RPMI7951 (cell line): Measurements from ENCODE around the gene DACT2. TPM values are rescaled to one million over a fixed set of nuclear protein-coding genes. Genes with fewer than 3 reads are reported as not detected.
"Not testable (repeated sequence)": the region's sequence is repeated elsewhere in the genome, so short reads cannot be mapped to it uniquely, and the experiment has no call there.

ENCODE experiments used
- DNase-seq: peaks from one replicate; pipeline ENCODE4 v3.0.0-alpha.2; 2012; ENCODE audit warnings: low read depth
- total RNA-seq: library from RNA; depleted of rRNA; stranded (reverse); fragments of >200 nt; shearing (Covaris generic); gene quantifications from 2 replicates; pipeline ENCODE4 v1.2.3, GENCODE V29; 2014

The DACT2 gene
- total RNA-seq, 1 experiment from 2014 or later = not detected

- DNase-seq = no peak
Observed at GRCh38 chr6:168303982-168304751, 15.4 kb downstream of the DACT2 start.

DNA sequence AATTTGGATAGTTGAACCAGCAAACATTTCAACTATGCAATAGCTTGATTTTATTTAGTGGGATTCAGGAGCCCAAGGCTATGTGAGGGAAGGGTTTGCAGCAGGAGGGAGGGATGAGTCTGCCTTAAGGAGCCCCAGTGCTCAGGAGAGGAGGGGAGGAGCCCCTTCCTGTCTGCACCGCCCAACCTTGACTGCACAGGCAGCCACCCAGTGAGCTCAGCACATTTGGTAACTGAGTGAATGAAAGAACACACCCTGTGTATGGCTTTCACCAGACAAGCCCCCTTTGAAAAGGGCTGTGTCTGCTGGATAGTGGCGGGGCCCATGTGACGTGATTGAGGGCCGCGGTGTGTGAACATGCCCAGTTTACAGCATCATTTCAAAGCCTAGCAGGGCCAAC is 17.0 kb downstream of the DACT2 start:
- DNase-seq = no peak

DNA sequence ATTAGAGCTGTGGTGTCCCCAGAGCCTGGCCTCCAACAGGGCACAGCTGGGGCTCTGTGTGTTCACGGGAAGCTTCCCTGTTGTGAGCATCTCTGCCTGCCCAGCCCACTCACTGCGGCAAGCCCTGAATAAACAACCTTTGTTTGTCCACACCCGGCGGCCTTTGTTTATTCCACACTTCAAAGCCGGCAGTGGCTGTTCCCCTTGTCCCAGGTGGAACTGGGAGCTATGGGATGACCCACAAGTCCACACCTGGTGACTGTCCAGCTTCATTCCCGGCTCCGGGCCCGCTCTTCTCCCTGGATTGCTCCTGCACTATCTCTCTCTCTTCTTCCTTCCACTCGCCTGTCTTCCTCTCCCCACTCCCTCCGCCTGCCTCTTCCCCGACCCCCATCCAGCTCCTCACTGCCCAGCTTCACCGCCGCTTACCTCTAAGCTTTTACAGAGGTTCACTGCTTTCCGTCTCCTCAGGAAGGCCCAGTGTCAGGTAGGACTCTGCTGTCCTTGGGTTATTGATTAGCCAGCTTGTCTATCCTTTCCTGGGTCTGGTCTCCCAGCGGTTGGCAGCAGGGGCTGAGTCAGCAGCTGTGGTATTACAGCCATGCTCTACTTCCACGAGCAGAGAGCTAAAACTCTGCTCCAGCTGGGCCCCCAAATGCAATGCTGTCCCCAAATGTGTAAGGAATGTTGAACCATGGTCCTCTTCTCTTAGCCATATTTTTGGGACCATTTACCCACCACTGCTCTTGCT is 17.8 kb downstream of the DACT2 start:
- no peak for DNase-seq

DNA sequence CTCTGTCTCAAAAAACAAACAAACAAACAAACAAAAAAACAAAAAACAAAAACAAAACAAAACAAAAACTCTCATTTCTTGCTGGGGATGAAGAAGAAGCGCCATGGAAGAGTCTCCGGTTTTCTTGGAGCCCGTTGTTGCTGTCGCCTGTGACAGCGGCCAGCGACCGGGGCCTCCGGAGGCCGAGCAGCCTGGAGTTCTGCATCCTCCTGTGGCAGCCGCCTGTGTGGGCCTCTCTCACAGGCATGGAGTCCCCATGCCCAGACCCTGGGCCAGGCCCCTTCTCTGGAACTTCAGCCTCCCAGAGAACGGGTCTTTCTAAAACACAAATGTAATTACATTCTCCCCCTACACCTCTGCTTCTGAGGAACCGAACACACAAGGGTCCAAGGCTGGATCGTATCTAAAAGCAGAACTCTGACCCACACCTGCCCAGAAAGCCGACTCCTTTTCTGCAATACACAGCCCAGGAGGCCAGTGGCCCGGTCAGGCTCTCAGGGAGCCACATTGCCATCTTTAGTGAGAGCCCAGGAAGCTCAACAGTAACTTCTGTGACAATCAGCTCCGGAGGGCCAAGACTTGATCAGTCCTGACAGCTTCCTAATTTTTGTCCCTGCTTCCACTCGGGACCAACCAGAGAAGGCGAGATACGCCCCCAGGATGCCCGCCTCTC is 18.5 kb downstream of the DACT2 start:
- DNase-seq = no peak

GRCh38 chr6:168299541-168300511 is 19.8 kb downstream of the DACT2 start:
- DNase-seq = no peak

DNA sequence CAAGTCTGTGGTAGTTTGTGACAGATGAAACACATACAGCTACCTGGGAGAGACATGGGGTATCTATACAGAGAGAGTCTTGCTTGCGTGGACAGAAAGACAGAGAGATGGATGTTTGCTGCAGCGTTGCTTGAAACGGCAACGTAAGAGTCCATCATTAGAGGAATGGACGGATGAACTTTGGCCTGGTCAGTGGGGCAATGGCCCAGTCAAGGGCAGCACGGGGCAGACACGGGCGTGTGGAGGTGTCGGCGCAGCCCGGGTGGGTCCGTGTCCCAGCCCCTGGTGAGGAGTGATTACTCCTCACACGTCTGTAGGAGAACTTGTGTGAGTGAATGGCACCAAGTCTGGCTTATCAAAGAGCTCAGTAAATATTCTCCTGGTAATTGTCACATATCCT is 21.9 kb downstream of the DACT2 start:
- no peak for DNase-seq

GRCh38 chr6:168294901-168295300 is 24.7 kb downstream of the DACT2 start:
- DNase-seq = no peak

GRCh38 chr6:168293636-168294530 is 25.7 kb downstream of the DACT2 start:
- no peak for DNase-seq

GRCh38 chr6:168292826-168293225 is 26.8 kb downstream of the DACT2 start:
- no peak for DNase-seq

GRCh38 chr6:168291450-168291849 is 28.1 kb downstream of the DACT2 start:
- DNase-seq = no peak

- DNase-seq = no peak
Observed at GRCh38 chr6:168290095-168290494, 29.5 kb downstream of the DACT2 start.

DNA sequence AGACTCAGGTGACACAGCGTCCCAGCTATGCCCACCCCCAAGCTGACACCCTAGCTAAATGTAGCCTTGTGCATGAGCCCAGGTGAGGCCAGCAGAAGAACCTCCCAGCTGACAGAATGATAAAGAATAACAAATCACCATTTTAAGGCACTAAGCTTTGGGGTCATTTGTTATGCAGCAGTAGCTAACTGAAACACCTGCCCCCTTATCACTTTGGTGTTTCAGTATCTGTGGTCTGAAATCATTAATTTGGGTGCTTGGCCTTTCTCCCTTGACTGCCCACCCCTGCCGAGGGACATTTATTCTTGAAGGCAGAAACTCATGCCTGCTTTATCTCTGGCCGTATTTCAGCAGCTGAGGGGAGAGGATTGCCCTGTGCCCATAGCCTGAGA is 30.0 kb downstream of the DACT2 start:
- no peak for DNase-seq

DNA sequence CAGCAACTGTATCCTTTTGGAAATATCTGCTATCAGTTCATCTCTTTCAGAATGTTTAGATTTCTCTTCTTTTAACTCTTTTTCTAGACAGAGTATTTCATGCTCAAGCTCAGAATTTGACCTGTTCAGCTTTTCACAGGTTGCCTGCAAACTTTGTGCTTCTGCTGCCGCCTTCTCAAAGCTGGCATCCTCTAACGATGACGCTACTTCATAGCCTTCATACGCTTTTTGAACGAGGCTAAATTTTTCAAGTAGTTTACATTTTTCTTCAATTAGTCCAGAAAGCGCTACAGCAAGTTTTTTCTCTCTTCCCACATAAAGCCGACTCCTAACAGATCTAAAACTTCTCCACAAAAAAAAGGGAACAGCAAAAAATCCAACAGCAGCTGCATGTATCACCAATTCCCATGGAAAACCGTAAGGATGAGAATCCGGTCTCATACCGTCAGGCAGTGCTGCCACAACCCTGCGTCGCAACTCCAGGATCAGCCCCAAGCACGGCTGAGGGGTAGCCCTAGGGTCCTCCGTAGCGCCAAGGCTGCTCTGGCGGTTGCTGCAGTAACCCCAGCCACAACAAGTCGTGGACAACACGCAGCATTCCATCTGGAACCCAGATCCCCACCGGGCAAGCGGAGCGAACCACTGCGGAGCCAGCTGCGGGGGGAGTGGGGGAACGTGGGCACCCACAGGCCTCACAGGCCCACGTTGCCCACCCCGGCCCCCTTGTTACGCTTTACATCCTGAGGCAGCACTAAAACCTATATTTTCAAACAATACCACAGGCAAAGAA is 30.6 kb downstream of the DACT2 start:
- no peak for DNase-seq

- DNase-seq = not testable (repeated sequence)
Observed at GRCh38 chr6:168287460-168287859, 32.1 kb downstream of the DACT2 start.

DNA sequence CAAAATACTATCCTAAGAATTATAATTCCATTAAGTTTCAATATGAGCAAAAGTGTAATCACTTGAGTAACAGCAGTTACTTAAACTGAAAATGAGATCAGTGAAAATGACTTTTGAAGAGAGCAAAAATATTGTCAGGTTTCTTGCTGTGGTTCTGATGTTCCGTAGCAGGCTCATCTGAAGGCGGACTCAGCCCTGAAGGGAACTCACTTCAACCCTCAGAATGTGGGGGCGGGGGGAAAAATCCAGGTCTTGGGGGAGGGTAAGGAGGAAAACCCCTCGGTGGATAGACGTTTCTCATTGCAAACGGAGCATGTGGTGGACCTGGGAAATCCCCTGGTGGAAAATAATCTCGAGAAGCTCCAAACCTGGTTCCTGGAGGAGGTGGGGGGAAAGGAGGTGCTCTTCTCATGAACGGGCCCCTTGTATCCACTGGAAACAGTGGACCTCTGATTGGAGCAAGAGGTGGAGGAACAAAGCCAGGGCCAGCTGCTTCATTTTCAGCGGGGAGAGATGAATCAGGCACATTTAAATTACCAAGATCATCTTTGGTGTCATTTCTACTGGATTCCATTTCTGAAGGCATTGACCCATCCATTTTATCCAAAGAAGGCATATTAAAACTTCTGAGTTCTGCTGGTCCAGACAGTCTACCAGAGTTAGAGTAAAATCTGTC is 32.7 kb downstream of the DACT2 start:
- not testable (repeated sequence) for DNase-seq

- no peak for DNase-seq
Observed at GRCh38 chr6:168286116-168286515, 33.5 kb downstream of the DACT2 start.

DNA sequence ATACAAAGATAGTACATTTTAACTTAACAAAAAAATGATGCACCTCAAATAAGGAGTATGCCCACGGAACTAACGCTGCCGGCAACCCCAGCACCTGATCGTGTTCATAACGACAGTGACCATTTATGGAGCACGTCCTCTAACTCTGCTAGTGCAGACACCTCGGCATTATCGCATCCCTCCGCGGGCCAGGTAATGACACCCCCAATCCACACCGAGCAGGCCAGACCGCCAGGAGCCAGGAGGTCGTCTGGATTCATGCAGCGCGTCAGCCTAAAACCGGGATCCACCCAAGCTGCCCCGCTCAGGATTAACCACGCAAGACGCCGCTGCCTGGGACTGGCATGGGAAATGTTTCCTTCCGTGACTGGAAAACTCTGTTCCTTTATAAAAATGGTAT is 34.1 kb downstream of the DACT2 start:
- no peak for DNase-seq

GRCh38 chr6:168284187-168284586 is 35.4 kb downstream of the DACT2 start:
- peak; percentile 4 for DNase-seq

GRCh38 chr6:168283686-168284025 is 35.9 kb downstream of the DACT2 start:
- no peak for DNase-seq
